Hepatocyte (in vitro differentiated cells): Measurements from ENCODE around the gene RCBTB2. TPM values are rescaled to one million over a fixed set of nuclear protein-coding genes. Genes with fewer than 3 reads are reported as not detected.

Source experiments
- DNase-seq: peaks from one replicate; pipeline ENCODE4 v3.0.0-alpha.2; 2016; ENCODE audit warnings: low spot score
- H2AFZ ChIP-seq: fragments of 200-600 bp; sonication (generic); 2 replicates; pipeline ENCODE4 v1.6.0; 2016; ENCODE audit warnings: antibody characterized with exemption, mild to moderate bottlenecking
- H3K27ac ChIP-seq: fragments of 200-600 bp; sonication (generic); 2 replicates; pipeline ENCODE4 v1.5.1; 2016; ENCODE audit warnings: mild to moderate bottlenecking
- H3K27me3 ChIP-seq: fragments of 200-600 bp; sonication (generic); 2 replicates; pipeline ENCODE4 v1.6.1; 2016
- H3K36me3 ChIP-seq: fragments of 200-600 bp; sonication (generic); replicated peaks from 2 replicates; pipeline ENCODE4 v1.5.1; 2016; ENCODE audit warnings: low read depth; ENCODE audit not compliant: insufficient read depth
- H3K4me1 ChIP-seq: fragments of 200-600 bp; sonication (generic); 2 replicates; pipeline ENCODE4 v1.5.1; 2016; ENCODE audit warnings: mild to moderate bottlenecking, moderate library complexity; ENCODE audit not compliant: insufficient read depth
- H3K4me2 ChIP-seq: fragments of 200-600 bp; sonication (generic); 2 replicates; pipeline ENCODE4 v1.6.0; 2016
- H3K4me3 ChIP-seq: fragments of 200-600 bp; sonication (generic); 2 replicates; pipeline ENCODE4 v1.5.1; 2016; ENCODE audit warnings: mild to moderate bottlenecking
- H3K79me2 ChIP-seq: fragments of 200-600 bp; sonication (generic); 2 replicates; pipeline ENCODE4 v1.6.0; 2017; ENCODE audit warnings: mild to moderate bottlenecking
- H3K9me2 ChIP-seq: fragments of 200-600 bp; sonication (generic); replicated peaks from 2 replicates; pipeline ENCODE4 v1.6.0; 2017; ENCODE audit warnings: mild to moderate bottlenecking; ENCODE audit not compliant: insufficient read depth
- H3K9me3 ChIP-seq: fragments of 200-600 bp; sonication (generic); 2 replicates; pipeline ENCODE4 v1.5.1; 2016; ENCODE audit warnings: low read depth, mild to moderate bottlenecking
- H4K20me1 ChIP-seq: fragments of 200-600 bp; sonication (generic); 2 replicates; pipeline ENCODE4 v1.6.0; 2016; ENCODE audit warnings: mild to moderate bottlenecking; ENCODE audit not compliant: insufficient read depth, poor library complexity, severe bottlenecking
- CTCF ChIP-seq: fragments of 200-600 bp; sonication (generic); IDR thresholded peaks from 2 replicates; pipeline ENCODE4 v1.5.1; 2016; ENCODE audit warnings: antibody characterized with exemption, mild to moderate bottlenecking; ENCODE audit not compliant: poor library complexity
- EZH2 ChIP-seq: fragments of 200-600 bp; sonication (generic); IDR thresholded peaks from 2 replicates; pipeline ENCODE4 v1.6.1; 2016; ENCODE audit warnings: antibody characterized with exemption, mild to moderate bottlenecking, borderline replicate concordance
- EZH2phosphoT487 ChIP-seq: fragments of 200-600 bp; sonication (generic); IDR thresholded peaks from one replicate; pipeline ENCODE4 v1.6.1; 2018; ENCODE audit warnings: antibody characterized with exemption, mild to moderate bottlenecking, low read depth, moderate library complexity; ENCODE audit not compliant: unreplicated experiment, severe bottlenecking
- WGBS: methylation state at CpG from one replicate; pipeline ENCODE4 v1.1.6; 2016; ENCODE audit warnings: low lambda C conversion rate; ENCODE audit errors: missing lambda C conversion rate; 5-methylcytosine and 5-hydroxymethylcytosine counted together
- polyA plus RNA-seq: library from polyadenylated mRNA; unstranded; fragments of >200 nt; fragmentation: Nextera tagmentation; extraction: Ambion mirVana; gene quantifications from 2 replicates; pipeline ENCODE4 v1.2.1, GENCODE V29; 2016
- total RNA-seq: library from RNA; depleted of rRNA; stranded (reverse); fragments of >200 nt; gene quantifications from 2 replicates; pipeline ENCODE4 v1.2.3, GENCODE V29; 2014

Gene RCBTB2
- total and polyA plus RNA-seq, 2 experiments from 2014 or later, result 8.8 to 12.2 TPM

GRCh38 chr13:48497669-48498068, 35.2 kb downstream of the RCBTB2 start:
- Histone ChIP-seq H4K20me1 (no peaks in the 10 kb centered on the region), H3K9me3 (no peaks in the 10 kb centered on the region), H3K27me3 (no peaks in the 10 kb centered on the region), H3K4me2 (no peak overlapping the region), H3K79me2 (no peaks in the 10 kb centered on the region), H3K9me2 (no peaks in the 10 kb centered on the region), H2AFZ (no peak overlapping the region), H3K4me1 (no peaks in the 10 kb centered on the region), H3K4me3 (no peak overlapping the region), H3K27ac (no peak overlapping the region), H3K36me3 (no peaks in the 10 kb centered on the region)
- DNase-seq, result no peak
- no peak for TF ChIP-seq CTCF
- TF ChIP-seq EZH2phosphoT487, result no peak
- no peak for TF ChIP-seq EZH2
- WGBS, result 100% methylated on average over 2 of the region's 2 CpGs

GRCh38 chr13:48496271-48497161, 36.4 kb downstream of the RCBTB2 start:
- Histone ChIP-seq H3K27me3 (no peaks in the 10 kb centered on the region), H3K9me3 (no peaks in the 10 kb centered on the region), H2AFZ (no peak overlapping the region), H3K36me3 (no peaks in the 10 kb centered on the region), H3K4me2 (peak overlapping the region; percentile 18), H3K79me2 (no peaks in the 10 kb centered on the region), H4K20me1 (no peaks in the 10 kb centered on the region), H3K4me1 (no peaks in the 10 kb centered on the region), H3K4me3 (no peak overlapping the region), H3K27ac (no peak overlapping the region), H3K9me2 (no peaks in the 10 kb centered on the region)
- no peak for TF ChIP-seq EZH2
- 72% methylated on average over 6 of the region's 7 CpGs for WGBS
- DNase-seq, result no peak

GRCh38 chr13:48494874-48495273, 38.0 kb downstream of the RCBTB2 start:
- no peaks in the 10 kb centered on the region for H3K9me3 ChIP-seq
- no peaks in the 10 kb centered on the region for H3K4me1 ChIP-seq
- H3K27me3 ChIP-seq, result no peaks in the 10 kb centered on the region
- WGBS, result 90% methylated on average over 1 of the region's 1 CpG
- no peak overlapping the region for H3K27ac ChIP-seq
- H4K20me1 ChIP-seq, result no peaks in the 10 kb centered on the region
- TF ChIP-seq CTCF (no peak), EZH2phosphoT487 (no peak), EZH2 (no peak)
- H3K4me3 ChIP-seq, result no peak overlapping the region
- H2AFZ ChIP-seq, result no peak overlapping the region
- no peaks in the 10 kb centered on the region for H3K36me3 ChIP-seq
- no peaks in the 10 kb centered on the region for H3K9me2 ChIP-seq
- H3K4me2 ChIP-seq, result no peak overlapping the region
- DNase-seq, result no peak
- H3K79me2 ChIP-seq, result no peaks in the 10 kb centered on the region

- Histone ChIP-seq H3K4me1 (no peaks in the 10 kb centered on the region), H3K79me2 (no peaks in the 10 kb centered on the region), H3K4me2 (no peak overlapping the region), H3K9me2 (no peaks in the 10 kb centered on the region), H3K4me3 (no peak overlapping the region), H3K27ac (peak overlapping the region; percentile 59), H3K9me3 (no peaks in the 10 kb centered on the region), H2AFZ (no peak overlapping the region), H4K20me1 (no peaks in the 10 kb centered on the region), H3K27me3 (no peaks in the 10 kb centered on the region), H3K36me3 (no peaks in the 10 kb centered on the region)
- 58% methylated on average over 2 of the region's 2 CpGs for WGBS
- DNase-seq, result no peak
- TF ChIP-seq EZH2phosphoT487, result no peak
- TF ChIP-seq CTCF, result no peak
- no peak for TF ChIP-seq EZH2
Measured at GRCh38 chr13:48493851-48494250, 39.0 kb downstream of the RCBTB2 start.
